ENCODE data around the gene TFDP2.

GRCh38 chr3:142188846-142189245 is 39.5 kb upstream of the TFDP2 start:
- TF ChIP-seq CTCF (tag by site-specific recombination; IDR thresholded peaks at IDR 0.05) (no peak), ZNF776 (tag by site-specific recombination; IDR thresholded peaks at IDR 0.05; ENCODE audit: borderline replicate concordance) (no peak), ZNF175 (tag by site-specific recombination; IDR thresholded peaks at IDR 0.05) (no peak), RBAK (tag by site-specific recombination; IDR thresholded peaks at IDR 0.05) (no peak), ZNF18 (tag by site-specific recombination; IDR thresholded peaks at IDR 0.05) (no peak), ZNF423 (tag by site-specific recombination; IDR thresholded peaks at IDR 0.05) (no peak), ZNF157 (tag by site-specific recombination; IDR thresholded peaks at IDR 0.05) (no peak), ZNF48 (tag by site-specific recombination; IDR thresholded peaks at IDR 0.05) (no peak), ZNF777 (tag by site-specific recombination; IDR thresholded peaks at IDR 0.05; ENCODE audit: borderline replicate concordance) (no peak), ZNF658 (tag by site-specific recombination; IDR thresholded peaks at IDR 0.05) (no peak), ELK4 (IDR thresholded peaks at IDR 0.05; ENCODE audit: borderline replicate concordance, low read depth, low read length) (no peak), ZNF292 (tag by site-specific recombination; IDR thresholded peaks at IDR 0.05; ENCODE audit: borderline replicate concordance, low read depth) (no peak), ZNF362 (tag by site-specific recombination; IDR thresholded peaks at IDR 0.05) (no peak)
